HG03066 (cell line): ENCODE data around the gene LINGO4.

Source experiments
- ATAC-seq: cut with Tn5 transposase; IDR thresholded peaks from one replicate; pipeline ENCODE4 v1.9.1; 2021; ENCODE audit warnings: low read depth; ENCODE audit not compliant: unreplicated experiment

The LINGO4 gene

GRCh38 chr1:151834239-151834638 lies 29.0 kb upstream of the LINGO4 start:
- no peak for ATAC-seq

GRCh38 chr1:151833172-151833900 lies 28.1 kb upstream of the LINGO4 start:
- no peak for ATAC-seq

GRCh38 chr1:151832318-151832980 lies 27.2 kb upstream of the LINGO4 start:
- no peak for ATAC-seq

GRCh38 chr1:151831605-151832004 lies 26.4 kb upstream of the LINGO4 start, which contains the start of gene RORC:
RORC (minus strand) TSS chr1:151831802; CDS start chr1:151831764, 38 bp downstream.
- ATAC-seq: no peak

- no peak for ATAC-seq
Observed at GRCh38 chr1:151831256-151831591, 26.0 kb upstream of the LINGO4 start.

GRCh38 chr1:151830055-151830454 lies 24.8 kb upstream of the LINGO4 start:
- no peak for ATAC-seq

GRCh38 chr1:151829352-151830046 lies 24.3 kb upstream of the LINGO4 start:
- no peak for ATAC-seq

GRCh38 chr1:151828921-151829320 lies 23.7 kb upstream of the LINGO4 start:
- ATAC-seq: no peak

GRCh38 chr1:151827853-151828252 lies 22.6 kb upstream of the LINGO4 start:
- no peak for ATAC-seq

GRCh38 chr1:151825751-151826660 lies 20.8 kb upstream of the LINGO4 start:
- ATAC-seq: no peak

GRCh38 chr1:151825204-151825603 lies 20.0 kb upstream of the LINGO4 start:
- ATAC-seq: no peak

GRCh38 chr1:151823175-151823574 lies 18.0 kb upstream of the LINGO4 start:
- no peak for ATAC-seq

GRCh38 chr1:151822404-151822803 lies 17.2 kb upstream of the LINGO4 start:
- ATAC-seq: no peak

GRCh38 chr1:151820940-151821339 lies 15.7 kb upstream of the LINGO4 start:
- ATAC-seq: no peak

GRCh38 chr1:151819976-151820623 lies 14.9 kb upstream of the LINGO4 start:
- ATAC-seq: no peak

GRCh38 chr1:151819227-151819835 lies 14.1 kb upstream of the LINGO4 start:
- ATAC-seq: no peak

- ATAC-seq: no peak
Observed at GRCh38 chr1:151817353-151817730, 12.1 kb upstream of the LINGO4 start.

GRCh38 chr1:151816548-151817352 lies 11.5 kb upstream of the LINGO4 start:
- ATAC-seq: no peak
